ENCODE results near the gene TSPAN33.
"Not testable (repeated sequence)": the region's sequence is repeated elsewhere in the genome, so short reads cannot be mapped to it uniquely, and the experiment has no call there.

TSPAN33 gene

DNA sequence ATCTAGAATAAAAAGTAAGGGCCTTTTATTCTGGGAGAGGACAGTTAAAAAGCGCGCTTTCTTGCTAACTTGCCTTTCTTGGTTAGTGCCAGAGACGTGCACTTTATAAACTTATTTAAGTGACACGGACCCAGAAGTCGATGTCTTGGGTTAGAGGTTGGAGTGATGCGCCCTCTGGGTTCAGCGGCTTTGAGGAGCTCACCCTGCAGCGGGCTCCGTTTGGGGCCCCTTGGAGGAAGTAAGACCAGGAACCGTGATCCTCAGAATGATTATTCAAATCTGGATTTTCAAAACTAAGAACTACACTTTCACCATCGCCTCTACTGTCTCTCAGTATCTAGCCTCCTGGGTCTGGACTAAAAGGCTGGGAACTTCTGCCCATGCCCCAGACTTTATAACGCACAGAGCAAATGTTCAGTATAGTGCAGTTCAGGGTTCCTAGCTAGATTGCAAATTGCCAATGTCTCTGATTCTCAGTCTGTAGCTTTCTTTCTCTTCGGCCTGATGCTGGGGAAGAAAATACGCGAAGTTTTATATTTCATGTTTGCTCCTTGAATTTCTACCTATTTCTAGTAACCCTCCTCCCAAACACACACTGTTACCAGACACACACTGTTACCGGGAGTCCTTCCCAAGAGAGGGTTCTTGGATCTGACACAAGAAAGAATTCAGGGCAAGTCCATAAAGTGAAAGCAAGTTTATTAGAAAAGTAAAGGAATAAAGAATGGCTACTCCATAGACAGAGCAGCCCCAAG lies 25.4 kb downstream of the TSPAN33 start:
- no peak overlapping the region for H3K9ac ChIP-seq (ENCODE audit: insufficient read length)
- H3K27ac ChIP-seq, result no peak overlapping the region
- H3K4me3 ChIP-seq, result no peak overlapping the region
- no peaks in the 10 kb centered on the region for H3K36me3 ChIP-seq (ENCODE audit: insufficient read depth, low read length)
- no peaks in the 10 kb centered on the region for H3K9me3 ChIP-seq (ENCODE audit: low read depth, low read length)
- DNase-seq (ENCODE audit: low read depth, low spot score), result no peak
- TF ChIP-seq FOXP2 (optimal IDR thresholded peaks at IDR 0.05; ENCODE audit: control extremely low read depth, extremely low read length, insufficient read depth), result no peak
- TF ChIP-seq POLR2AphosphoS5 (IDR thresholded peaks at IDR 0.05; ENCODE audit: borderline replicate concordance, low read depth, low read length), result no peak
- no peak for TF ChIP-seq EZH2 (IDR thresholded peaks at IDR 0.05)

DNA sequence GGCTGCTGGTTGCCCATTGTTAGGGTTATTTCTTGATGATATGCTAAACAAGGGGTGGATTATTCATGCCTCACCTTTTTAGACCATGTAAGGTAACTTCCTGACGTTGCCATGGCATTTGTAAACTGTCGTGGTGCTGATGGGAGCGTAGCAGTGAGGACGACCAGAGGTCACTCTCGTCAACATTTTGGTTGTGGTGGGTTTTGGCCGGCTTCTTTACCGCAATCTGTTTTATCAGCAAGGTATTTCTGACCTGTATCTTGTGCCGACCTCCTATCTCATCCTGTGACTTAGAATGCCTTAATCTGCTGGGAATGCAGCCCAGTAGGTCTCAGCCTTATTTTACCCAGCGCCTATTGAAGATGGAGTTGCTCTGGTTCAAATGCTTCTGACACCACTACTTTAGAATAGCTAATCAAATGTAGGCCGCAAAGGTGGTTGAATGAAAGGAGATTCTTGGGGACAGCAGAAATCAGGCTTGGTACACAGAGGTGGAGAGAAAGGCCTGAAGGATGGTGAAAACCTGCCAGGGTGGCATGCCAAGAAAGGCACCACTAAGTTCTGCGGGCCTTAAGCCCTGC lies 26.0 kb downstream of the TSPAN33 start:
- no peak overlapping the region for H3K4me3 ChIP-seq
- H3K9me3 ChIP-seq (ENCODE audit: low read depth, low read length), result no peaks in the 10 kb centered on the region
- no peaks in the 10 kb centered on the region for H3K36me3 ChIP-seq (ENCODE audit: insufficient read depth, low read length)
- no peak overlapping the region for H3K9ac ChIP-seq (ENCODE audit: insufficient read length)
- no peak for DNase-seq (ENCODE audit: low read depth, low spot score)
- H3K27ac ChIP-seq, result no peak overlapping the region
- no peak for TF ChIP-seq FOXP2 (optimal IDR thresholded peaks at IDR 0.05; ENCODE audit: control extremely low read depth, extremely low read length, insufficient read depth)
- no peak for TF ChIP-seq POLR2AphosphoS5 (IDR thresholded peaks at IDR 0.05; ENCODE audit: borderline replicate concordance, low read depth, low read length)
- no peak for TF ChIP-seq EZH2 (IDR thresholded peaks at IDR 0.05)

DNA sequence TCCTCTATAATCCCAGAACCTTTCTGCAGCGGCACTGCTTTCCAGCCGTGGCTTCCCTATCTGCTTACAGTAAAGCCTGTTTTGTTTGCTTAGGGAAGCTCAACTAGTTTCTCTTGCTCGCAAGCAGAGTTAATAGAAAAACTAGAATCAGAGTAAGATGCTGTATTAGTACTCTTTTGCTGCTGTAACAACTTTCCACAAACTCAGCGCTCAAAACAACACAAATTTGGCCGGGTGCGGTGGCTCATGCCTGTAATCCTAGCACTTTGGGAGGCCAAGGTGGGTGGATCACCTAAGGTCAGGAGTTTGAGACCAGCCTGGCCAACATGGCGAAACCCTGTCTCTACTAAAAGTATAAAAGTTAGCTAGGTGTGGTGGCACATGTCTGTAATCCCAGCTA lies 29.4 kb downstream of the TSPAN33 start:
- DNase-seq (ENCODE audit: low read depth, low spot score); H3K9me3 ChIP-seq (ENCODE audit: low read depth, low read length); H3K27ac ChIP-seq; H3K4me3 ChIP-seq; H3K36me3 ChIP-seq (ENCODE audit: insufficient read depth, low read length); H3K9ac ChIP-seq (ENCODE audit: insufficient read length): not testable (repeated sequence)

DNA sequence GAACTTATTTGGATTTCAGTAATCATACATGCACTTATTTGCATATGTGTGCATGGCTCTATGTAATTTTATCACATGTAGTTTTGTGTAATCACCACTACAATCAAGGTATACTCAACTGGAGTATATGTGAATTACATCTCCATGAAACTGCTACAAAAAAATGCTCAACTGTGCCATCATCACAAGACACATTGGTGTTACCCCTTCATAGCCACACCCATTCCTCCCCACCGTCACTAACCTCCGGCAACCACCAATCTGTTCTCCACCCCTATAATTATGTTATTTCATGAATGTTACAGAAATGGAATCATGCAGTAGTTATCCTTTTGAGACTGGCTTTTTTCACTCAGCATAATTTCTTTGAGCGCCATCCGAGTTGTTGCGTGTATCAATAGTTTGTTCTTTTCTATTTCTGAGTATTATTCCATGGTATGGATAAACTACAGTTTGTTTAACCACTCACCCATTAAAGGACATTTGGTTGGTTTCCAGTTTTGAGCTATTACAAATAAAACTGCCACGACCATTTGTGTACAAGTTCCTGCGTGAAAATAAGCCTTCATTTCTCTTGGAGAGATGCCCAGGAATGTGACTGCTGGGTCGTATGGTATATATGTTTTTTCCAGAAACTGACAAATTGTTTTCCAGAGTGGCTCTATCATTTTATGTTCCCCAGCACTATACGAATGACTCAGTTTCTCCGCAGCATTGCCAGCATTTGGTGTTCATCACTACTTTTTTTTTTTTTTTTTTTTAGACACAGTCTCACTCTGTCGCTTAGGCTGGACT lies 32.6 kb downstream of the TSPAN33 start:
- no peak for TF ChIP-seq EZH2 (IDR thresholded peaks at IDR 0.05)
- TF ChIP-seq POLR2AphosphoS5 (IDR thresholded peaks at IDR 0.05; ENCODE audit: borderline replicate concordance, low read depth, low read length), result no peak
- TF ChIP-seq FOXP2 (optimal IDR thresholded peaks at IDR 0.05; ENCODE audit: control extremely low read depth, extremely low read length, insufficient read depth), result no peak
- no peak for DNase-seq (ENCODE audit: low read depth, low spot score)
- Histone ChIP-seq H3K27ac (no peak overlapping the region), H3K36me3 (ENCODE audit: insufficient read depth, low read length) (no peaks in the 10 kb centered on the region), H3K9ac (ENCODE audit: insufficient read length) (no peak overlapping the region), H3K9me3 (ENCODE audit: low read depth, low read length) (no peaks in the 10 kb centered on the region), H3K4me3 (no peak overlapping the region)

DNA sequence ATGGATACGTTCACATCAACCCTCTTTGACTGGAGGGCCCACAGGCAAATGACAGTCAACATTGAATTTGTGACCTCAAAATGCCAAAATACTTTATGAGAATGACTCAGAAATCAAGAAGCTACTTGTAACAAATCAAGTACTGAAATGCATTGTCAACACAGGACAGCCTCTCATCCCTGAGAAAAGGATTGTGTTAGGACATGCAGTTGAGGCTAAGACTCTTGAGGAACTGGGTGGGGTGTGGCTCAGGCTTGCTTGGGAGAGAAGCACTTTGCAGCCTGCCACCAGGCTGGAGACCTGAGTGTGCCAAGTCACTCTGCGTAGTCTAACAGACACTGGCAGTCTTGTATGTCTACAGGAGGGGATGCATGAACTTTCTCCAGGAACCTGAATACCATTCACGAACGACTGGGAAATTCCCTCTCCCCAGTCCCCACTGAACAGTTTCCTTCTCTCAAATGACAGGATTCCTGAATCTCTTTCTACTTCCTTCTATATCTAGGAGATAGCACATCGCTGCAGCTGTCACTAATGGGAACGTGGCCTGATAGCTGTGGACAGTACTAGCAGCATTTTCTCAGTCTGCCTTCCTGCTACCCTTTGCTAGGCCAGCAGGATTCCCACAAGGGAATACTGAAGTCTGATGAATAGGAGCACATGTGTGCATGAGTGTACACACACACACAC lies 40.6 kb downstream of the TSPAN33 start:
- DNase-seq (ENCODE audit: low read depth, low spot score), result no peak
- Histone ChIP-seq H3K4me3 (no peak overlapping the region), H3K27ac (no peak overlapping the region), H3K36me3 (ENCODE audit: insufficient read depth, low read length) (no peaks in the 10 kb centered on the region), H3K9ac (ENCODE audit: insufficient read length) (no peak overlapping the region), H3K9me3 (ENCODE audit: low read depth, low read length) (no peaks in the 10 kb centered on the region)
- TF ChIP-seq EZH2 (IDR thresholded peaks at IDR 0.05) (no peak), FOXP2 (optimal IDR thresholded peaks at IDR 0.05; ENCODE audit: control extremely low read depth, extremely low read length, insufficient read depth) (no peak), POLR2AphosphoS5 (IDR thresholded peaks at IDR 0.05; ENCODE audit: borderline replicate concordance, low read depth, low read length) (no peak)

DNA sequence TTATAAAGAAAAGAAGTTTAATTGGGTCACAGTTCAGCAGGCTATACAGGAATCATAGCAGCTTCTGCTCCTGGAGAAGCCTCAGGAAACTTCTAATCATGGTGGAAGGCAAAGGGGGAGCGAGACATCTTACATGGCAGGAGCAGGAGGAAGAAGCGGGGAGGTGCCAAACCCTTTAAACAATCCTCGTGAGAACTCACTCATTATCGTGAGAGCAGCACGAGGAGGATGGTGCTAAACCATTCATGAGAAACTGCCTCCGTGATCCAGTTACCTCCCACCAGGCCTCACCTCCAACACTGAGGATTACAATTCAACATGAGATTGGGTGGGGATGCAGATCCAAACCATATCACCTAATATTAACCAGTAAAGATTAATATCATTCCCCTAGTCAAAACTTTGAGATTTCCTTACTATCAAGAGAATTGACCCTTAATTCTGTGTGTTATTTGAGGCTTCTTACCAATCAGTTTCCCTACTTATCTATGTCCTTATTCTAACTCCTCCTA lies 42.3 kb downstream of the TSPAN33 start:
- no peak overlapping the region for H3K4me3 ChIP-seq
- no peaks in the 10 kb centered on the region for H3K36me3 ChIP-seq (ENCODE audit: insufficient read depth, low read length)
- no peak overlapping the region for H3K27ac ChIP-seq
- TF ChIP-seq FOXP2 (optimal IDR thresholded peaks at IDR 0.05; ENCODE audit: control extremely low read depth, extremely low read length, insufficient read depth), result no peak
- no peak for TF ChIP-seq EZH2 (IDR thresholded peaks at IDR 0.05)
- TF ChIP-seq POLR2AphosphoS5 (IDR thresholded peaks at IDR 0.05; ENCODE audit: borderline replicate concordance, low read depth, low read length), result no peak
- no peak for DNase-seq (ENCODE audit: low read depth, low spot score)
- H3K9me3 ChIP-seq (ENCODE audit: low read depth, low read length), result no peaks in the 10 kb centered on the region
- H3K9ac ChIP-seq (ENCODE audit: insufficient read length), result no peak overlapping the region

DNA sequence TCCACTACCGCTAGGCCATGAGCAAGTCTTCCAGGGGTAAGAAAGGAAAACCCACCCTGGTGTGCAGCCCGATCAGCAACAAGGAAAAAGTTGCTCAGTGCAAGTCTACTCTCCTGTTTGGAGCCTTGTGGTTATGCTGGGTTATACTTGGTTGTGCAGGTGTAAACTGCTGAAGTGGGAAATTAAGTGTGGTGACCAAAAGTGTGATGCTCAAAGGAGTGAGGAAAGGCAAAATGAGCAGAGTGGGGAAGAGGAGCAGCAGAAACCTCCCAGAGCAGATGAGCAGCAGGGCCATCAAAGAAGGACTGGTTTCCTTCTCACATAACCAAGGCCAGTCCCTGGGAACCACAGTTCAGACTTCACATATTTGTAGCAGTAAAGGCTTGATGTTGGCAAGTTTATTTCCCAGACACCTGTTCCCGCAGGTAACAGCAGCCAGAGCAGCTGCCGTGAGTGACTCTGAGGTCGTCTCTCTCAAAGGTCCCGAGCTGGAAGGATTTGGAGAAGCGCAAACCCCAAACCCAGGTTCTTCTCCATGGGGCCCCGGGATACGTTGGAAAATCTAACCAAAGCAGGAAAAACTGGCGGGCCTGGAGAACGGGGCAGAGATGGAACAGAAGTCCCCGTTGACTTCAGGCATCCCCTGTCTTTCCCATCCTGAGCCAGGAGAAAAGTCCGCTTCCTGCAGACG lies 43.3 kb downstream of the TSPAN33 start:
- TF ChIP-seq FOXP2 (optimal IDR thresholded peaks at IDR 0.05; ENCODE audit: control extremely low read depth, extremely low read length, insufficient read depth), result no peak
- TF ChIP-seq POLR2AphosphoS5 (IDR thresholded peaks at IDR 0.05; ENCODE audit: borderline replicate concordance, low read depth, low read length), result no peak
- TF ChIP-seq EZH2 (IDR thresholded peaks at IDR 0.05), result no peak
- peak overlapping the region; percentile 95 for H3K9ac ChIP-seq (ENCODE audit: insufficient read length)
- H3K4me3 ChIP-seq, result peak overlapping the region; percentile 95
- H3K36me3 ChIP-seq (ENCODE audit: insufficient read depth, low read length), result peaks cover 3% of the 10 kb centered on the region; the same call in 1 of the 2 replicates
- no peak for DNase-seq (ENCODE audit: low read depth, low spot score)
- no peaks in the 10 kb centered on the region for H3K9me3 ChIP-seq (ENCODE audit: low read depth, low read length)
- H3K27ac ChIP-seq, result 0 out of 2 replicates have a peak overlapping the region, but pooled peaks have one; percentile 2
